GM12891 (cell line): ENCODE results near the gene CRTC3.

Experiments used
- PAX5 ChIP-seq: IDR thresholded peaks from 2 replicates; pipeline ENCODE4 v1.6.1; 2011; ENCODE audit warnings: low read length, moderate library complexity, mild to moderate bottlenecking; ENCODE audit not compliant: insufficient read depth, severe bottlenecking
- POLR2A ChIP-seq: IDR thresholded peaks from 2 replicates; pipeline ENCODE4 v1.6.1; 2011; ENCODE audit warnings: low read depth, low read length, control low read depth
- POLR2AphosphoS5 ChIP-seq: IDR thresholded peaks from 2 replicates; pipeline ENCODE4 v1.6.1; 2011; ENCODE audit warnings: low read depth, low read length, control low read depth
- POU2F2 ChIP-seq: IDR thresholded peaks from 2 replicates; pipeline ENCODE4 v1.6.1; 2011; ENCODE audit warnings: low read depth, mild to moderate bottlenecking, control low read depth, low read length, moderate library complexity
- TAF1 ChIP-seq: IDR thresholded peaks from 2 replicates; pipeline ENCODE4 v1.6.1; 2011; ENCODE audit warnings: low read depth, low read length, control low read depth

- TF ChIP-seq POLR2AphosphoS5 (no peak), POLR2A (no peak), TAF1 (no peak), POU2F2 (no peak), PAX5 (no peak)
Measured at GRCh38 chr15:90684281-90684680, 154.6 kb downstream of the CRTC3 start.
